ENCODE data around the gene SERINC5. TPM values are rescaled to one million over a fixed set of nuclear protein-coding genes. Genes with fewer than 3 reads are reported as not detected.

Gene SERINC5
- total RNA-seq, 1 experiment from 2014 or later, result 128 TPM

DNA sequence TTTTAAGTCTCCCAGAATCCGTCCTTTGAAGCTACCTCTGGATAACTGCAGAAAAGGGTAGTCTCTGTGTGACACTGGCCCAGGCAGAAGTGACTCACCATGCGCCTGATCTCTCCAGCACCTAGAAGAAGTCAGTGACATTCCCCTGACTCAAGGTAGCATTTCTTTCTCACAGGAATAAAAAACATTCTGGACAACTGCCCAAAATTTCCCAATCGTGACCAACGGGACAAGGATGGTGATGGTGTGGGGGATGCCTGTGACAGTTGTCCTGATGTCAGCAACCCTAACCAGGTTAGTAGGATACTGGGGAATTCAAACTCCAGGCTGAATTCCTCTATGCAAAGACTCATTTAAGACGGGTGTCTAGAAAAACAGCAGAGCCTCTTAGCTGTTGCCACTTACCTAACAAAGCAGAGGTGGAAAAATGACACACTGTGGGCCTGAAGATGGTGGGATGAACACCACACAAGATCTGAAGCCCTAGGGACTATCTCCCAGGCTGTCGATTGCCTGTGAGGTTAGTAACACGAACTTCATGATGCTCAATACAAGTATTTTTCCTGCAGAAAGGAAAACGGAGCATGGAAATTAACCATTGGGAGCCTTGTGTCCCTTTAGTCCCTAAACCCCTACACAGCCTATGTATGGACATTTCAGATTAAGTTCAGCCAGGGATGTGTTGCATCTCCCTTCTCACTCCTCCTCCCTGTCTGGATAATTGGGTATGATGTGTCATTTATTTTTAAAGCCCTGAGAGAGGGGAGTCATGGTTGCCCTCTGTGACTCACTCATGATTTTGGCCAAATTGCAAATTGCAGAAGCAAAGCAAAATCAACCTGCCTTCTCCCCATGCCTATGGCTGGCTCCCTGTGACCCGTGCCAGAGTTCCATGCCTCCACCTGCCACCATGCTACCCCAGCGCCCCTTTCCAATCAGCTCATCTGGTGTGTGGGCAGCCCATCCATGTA is 183.5 kb downstream of the SERINC5 start:
- TF ChIP-seq, protein P1, sequence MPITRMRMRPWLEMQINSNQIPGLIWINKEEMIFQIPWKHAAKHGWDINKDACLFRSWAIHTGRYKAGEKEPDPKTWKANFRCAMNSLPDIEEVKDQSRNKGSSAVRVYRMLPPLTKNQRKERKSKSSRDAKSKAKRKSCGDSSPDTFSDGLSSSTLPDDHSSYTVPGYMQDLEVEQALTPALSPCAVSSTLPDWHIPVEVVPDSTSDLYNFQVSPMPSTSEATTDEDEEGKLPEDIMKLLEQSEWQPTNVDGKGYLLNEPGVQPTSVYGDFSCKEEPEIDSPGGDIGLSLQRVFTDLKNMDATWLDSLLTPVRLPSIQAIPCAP (CRISPR knock-in tag; IDR thresholded peaks at IDR 0.05), result no peak
- TF ChIP-seq, protein P2, sequence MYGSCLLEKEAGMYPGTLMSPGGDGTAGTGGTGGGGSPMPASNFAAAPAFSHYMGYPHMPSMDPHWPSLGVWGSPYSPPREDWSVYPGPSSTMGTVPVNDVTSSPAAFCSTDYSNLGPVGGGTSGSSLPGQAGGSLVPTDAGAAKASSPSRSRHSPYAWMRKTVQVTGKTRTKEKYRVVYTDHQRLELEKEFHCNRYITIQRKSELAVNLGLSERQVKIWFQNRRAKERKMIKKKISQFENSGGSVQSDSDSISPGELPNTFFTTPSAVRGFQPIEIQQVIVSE (CRISPR knock-in tag; IDR thresholded peaks at IDR 0.05; ENCODE audit: borderline replicate concordance), result no peak
- TF ChIP-seq, protein P3, sequence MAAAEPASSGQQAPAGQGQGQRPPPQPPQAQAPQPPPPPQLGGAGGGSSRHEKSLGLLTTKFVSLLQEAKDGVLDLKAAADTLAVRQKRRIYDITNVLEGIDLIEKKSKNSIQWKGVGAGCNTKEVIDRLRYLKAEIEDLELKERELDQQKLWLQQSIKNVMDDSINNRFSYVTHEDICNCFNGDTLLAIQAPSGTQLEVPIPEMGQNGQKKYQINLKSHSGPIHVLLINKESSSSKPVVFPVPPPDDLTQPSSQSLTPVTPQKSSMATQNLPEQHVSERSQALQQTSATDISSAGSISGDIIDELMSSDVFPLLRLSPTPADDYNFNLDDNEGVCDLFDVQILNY (CRISPR knock-in tag; IDR thresholded peaks at IDR 0.05), result no peak
- TF ChIP-seq HMGA2 (CRISPR knock-in tag; IDR thresholded peaks at IDR 0.05) (no peak), SP1 (CRISPR knock-in tag; conservative IDR thresholded peaks at IDR 0.05) (no peak), NFATC4 (CRISPR knock-in tag; IDR thresholded peaks at IDR 0.05) (no peak), CREM (CRISPR knock-in tag; IDR thresholded peaks at IDR 0.05) (no peak), TP53 (CRISPR knock-in tag; IDR thresholded peaks at IDR 0.05) (no peak), ZNF232 (CRISPR knock-in tag; IDR thresholded peaks at IDR 0.05) (no peak), NFYB (CRISPR knock-in tag; conservative IDR thresholded peaks at IDR 0.05; ENCODE audit: low read depth) (no peak), TCF7 (CRISPR knock-in tag; IDR thresholded peaks at IDR 0.05; ENCODE audit: low read depth) (no peak), RELA (CRISPR knock-in tag; IDR thresholded peaks at IDR 0.05; ENCODE audit: borderline replicate concordance) (no peak), ESRRA (CRISPR knock-in tag; IDR thresholded peaks at IDR 0.05; ENCODE audit: borderline replicate concordance) (no peak), ZNF423 (CRISPR knock-in tag; IDR thresholded peaks at IDR 0.05) (no peak), ETV6 (CRISPR knock-in tag; IDR thresholded peaks at IDR 0.05) (no peak)
- TF ChIP-seq, protein P4, sequence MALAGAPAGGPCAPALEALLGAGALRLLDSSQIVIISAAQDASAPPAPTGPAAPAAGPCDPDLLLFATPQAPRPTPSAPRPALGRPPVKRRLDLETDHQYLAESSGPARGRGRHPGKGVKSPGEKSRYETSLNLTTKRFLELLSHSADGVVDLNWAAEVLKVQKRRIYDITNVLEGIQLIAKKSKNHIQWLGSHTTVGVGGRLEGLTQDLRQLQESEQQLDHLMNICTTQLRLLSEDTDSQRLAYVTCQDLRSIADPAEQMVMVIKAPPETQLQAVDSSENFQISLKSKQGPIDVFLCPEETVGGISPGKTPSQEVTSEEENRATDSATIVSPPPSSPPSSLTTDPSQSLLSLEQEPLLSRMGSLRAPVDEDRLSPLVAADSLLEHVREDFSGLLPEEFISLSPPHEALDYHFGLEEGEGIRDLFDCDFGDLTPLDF (CRISPR knock-in tag; IDR thresholded peaks at IDR 0.05), result no peak
- TF ChIP-seq, protein P5, sequence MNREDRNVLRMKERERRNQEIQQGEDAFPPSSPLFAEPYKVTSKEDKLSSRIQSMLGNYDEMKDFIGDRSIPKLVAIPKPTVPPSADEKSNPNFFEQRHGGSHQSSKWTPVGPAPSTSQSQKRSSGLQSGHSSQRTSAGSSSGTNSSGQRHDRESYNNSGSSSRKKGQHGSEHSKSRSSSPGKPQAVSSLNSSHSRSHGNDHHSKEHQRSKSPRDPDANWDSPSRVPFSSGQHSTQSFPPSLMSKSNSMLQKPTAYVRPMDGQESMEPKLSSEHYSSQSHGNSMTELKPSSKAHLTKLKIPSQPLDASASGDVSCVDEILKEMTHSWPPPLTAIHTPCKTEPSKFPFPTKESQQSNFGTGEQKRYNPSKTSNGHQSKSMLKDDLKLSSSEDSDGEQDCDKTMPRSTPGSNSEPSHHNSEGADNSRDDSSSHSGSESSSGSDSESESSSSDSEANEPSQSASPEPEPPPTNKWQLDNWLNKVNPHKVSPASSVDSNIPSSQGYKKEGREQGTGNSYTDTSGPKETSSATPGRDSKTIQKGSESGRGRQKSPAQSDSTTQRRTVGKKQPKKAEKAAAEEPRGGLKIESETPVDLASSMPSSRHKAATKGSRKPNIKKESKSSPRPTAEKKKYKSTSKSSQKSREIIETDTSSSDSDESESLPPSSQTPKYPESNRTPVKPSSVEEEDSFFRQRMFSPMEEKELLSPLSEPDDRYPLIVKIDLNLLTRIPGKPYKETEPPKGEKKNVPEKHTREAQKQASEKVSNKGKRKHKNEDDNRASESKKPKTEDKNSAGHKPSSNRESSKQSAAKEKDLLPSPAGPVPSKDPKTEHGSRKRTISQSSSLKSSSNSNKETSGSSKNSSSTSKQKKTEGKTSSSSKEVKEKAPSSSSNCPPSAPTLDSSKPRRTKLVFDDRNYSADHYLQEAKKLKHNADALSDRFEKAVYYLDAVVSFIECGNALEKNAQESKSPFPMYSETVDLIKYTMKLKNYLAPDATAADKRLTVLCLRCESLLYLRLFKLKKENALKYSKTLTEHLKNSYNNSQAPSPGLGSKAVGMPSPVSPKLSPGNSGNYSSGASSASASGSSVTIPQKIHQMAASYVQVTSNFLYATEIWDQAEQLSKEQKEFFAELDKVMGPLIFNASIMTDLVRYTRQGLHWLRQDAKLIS (CRISPR knock-in tag; IDR thresholded peaks at IDR 0.05; ENCODE audit: borderline replicate concordance), result no peak
- TF ChIP-seq, protein P6, sequence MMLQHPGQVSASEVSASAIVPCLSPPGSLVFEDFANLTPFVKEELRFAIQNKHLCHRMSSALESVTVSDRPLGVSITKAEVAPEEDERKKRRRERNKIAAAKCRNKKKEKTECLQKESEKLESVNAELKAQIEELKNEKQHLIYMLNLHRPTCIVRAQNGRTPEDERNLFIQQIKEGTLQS (CRISPR knock-in tag; conservative IDR thresholded peaks at IDR 0.05), result no peak
- TF ChIP-seq, protein P7, sequence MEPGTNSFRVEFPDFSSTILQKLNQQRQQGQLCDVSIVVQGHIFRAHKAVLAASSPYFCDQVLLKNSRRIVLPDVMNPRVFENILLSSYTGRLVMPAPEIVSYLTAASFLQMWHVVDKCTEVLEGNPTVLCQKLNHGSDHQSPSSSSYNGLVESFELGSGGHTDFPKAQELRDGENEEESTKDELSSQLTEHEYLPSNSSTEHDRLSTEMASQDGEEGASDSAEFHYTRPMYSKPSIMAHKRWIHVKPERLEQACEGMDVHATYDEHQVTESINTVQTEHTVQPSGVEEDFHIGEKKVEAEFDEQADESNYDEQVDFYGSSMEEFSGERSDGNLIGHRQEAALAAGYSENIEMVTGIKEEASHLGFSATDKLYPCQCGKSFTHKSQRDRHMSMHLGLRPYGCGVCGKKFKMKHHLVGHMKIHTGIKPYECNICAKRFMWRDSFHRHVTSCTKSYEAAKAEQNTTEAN (CRISPR knock-in tag; IDR thresholded peaks at IDR 0.05), result no peak
- TF ChIP-seq, protein P8, sequence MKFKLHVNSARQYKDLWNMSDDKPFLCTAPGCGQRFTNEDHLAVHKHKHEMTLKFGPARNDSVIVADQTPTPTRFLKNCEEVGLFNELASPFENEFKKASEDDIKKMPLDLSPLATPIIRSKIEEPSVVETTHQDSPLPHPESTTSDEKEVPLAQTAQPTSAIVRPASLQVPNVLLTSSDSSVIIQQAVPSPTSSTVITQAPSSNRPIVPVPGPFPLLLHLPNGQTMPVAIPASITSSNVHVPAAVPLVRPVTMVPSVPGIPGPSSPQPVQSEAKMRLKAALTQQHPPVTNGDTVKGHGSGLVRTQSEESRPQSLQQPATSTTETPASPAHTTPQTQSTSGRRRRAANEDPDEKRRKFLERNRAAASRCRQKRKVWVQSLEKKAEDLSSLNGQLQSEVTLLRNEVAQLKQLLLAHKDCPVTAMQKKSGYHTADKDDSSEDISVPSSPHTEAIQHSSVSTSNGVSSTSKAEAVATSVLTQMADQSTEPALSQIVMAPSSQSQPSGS (CRISPR knock-in tag; IDR thresholded peaks at IDR 0.05; ENCODE audit: borderline replicate concordance, low read depth), result no peak
- no peak for DNase-seq (ENCODE audit: low spot score)
- POLR2A ChIA-PET, result no interaction called here
- H3K9me3 Mint-ChIP-seq, result no peaks in the 10 kb centered on the region
- H3K4me1 Mint-ChIP-seq, result peaks cover 6% of the 10 kb centered on the region; the same call in 1 of the 2 replicates
- no peaks in the 10 kb centered on the region for H3K36me3 Mint-ChIP-seq
- H3K27ac Mint-ChIP-seq, result no peak overlapping the region
- CTCF ChIA-PET, result no interaction called here
- no peaks in the 10 kb centered on the region for H3K27me3 Mint-ChIP-seq (ENCODE audit: low read depth)
- ATAC-seq, result no peak
- no peak overlapping the region for H3K4me3 Mint-ChIP-seq

All from WTC11 (cell line).